MM.1S (cell line): ENCODE measurements around the gene LTV1.
"Not testable (repeated sequence)": the region's sequence is repeated elsewhere in the genome, so short reads cannot be mapped to it uniquely, and the experiment has no call there.

Experiments used
- DNase-seq: peaks from one replicate; pipeline ENCODE4 v3.0.0-alpha.2; 2015
- H2AFZ ChIP-seq: fragments of 300-600 bp; sonication (generic); 2 replicates; pipeline ENCODE4 v1.6.0; 2016; ENCODE audit warnings: antibody characterized with exemption, low read length
- H3F3A ChIP-seq: fragments of 300-600 bp; sonication (generic); 2 replicates; pipeline ENCODE4 v1.6.1; 2016; ENCODE audit warnings: mild to moderate bottlenecking, antibody characterized with exemption, low read length, moderate library complexity, mixed read lengths; ENCODE audit not compliant: insufficient read depth
- H3K27ac ChIP-seq: fragments of 300-600 bp; sonication (generic); 2 replicates; pipeline ENCODE4 v1.5.1; 2016; ENCODE audit warnings: mild to moderate bottlenecking, low read length
- H3K27me3 ChIP-seq: fragments of 300-600 bp; sonication (generic); replicated peaks from 2 replicates; pipeline ENCODE4 v1.6.0; 2016; ENCODE audit warnings: low read length; ENCODE audit not compliant: insufficient read depth
- H3K36me3 ChIP-seq: fragments of 300-600 bp; sonication (generic); replicated peaks from 2 replicates; pipeline ENCODE4 v1.6.1; 2016; ENCODE audit warnings: mild to moderate bottlenecking, low read length, mixed read lengths; ENCODE audit not compliant: insufficient read depth
- H3K4me1 ChIP-seq: fragments of 300-600 bp; sonication (generic); 2 replicates; pipeline ENCODE4 v1.6.1; 2016; ENCODE audit warnings: low read length, mixed read lengths
- H3K4me2 ChIP-seq: fragments of 300-600 bp; sonication (generic); 2 replicates; pipeline ENCODE4 v1.6.0; 2016; ENCODE audit warnings: low read depth, low read length
- H3K4me3 ChIP-seq: fragments of 300-600 bp; sonication (generic); 2 replicates; pipeline ENCODE4 v1.5.1; 2016; ENCODE audit warnings: low read length, mixed read lengths
- H3K79me2 ChIP-seq: fragments of 300-600 bp; sonication (generic); 2 replicates; pipeline ENCODE4 v1.6.1; 2016; ENCODE audit warnings: mixed run types, low read length, mixed read lengths
- H3K9ac ChIP-seq: fragments of 300-600 bp; sonication (generic); 2 replicates; pipeline ENCODE4 v1.6.1; 2016; ENCODE audit warnings: low read length, mixed read lengths
- H3K9me2 ChIP-seq: fragments of 300-600 bp; sonication (generic); replicated peaks from 2 replicates; pipeline ENCODE4 v1.6.1; 2016; ENCODE audit warnings: mild to moderate bottlenecking, low read length, mixed read lengths; ENCODE audit not compliant: insufficient read depth
- H3K9me3 ChIP-seq: fragments of 300-600 bp; sonication (generic); replicated peaks from 2 replicates; pipeline ENCODE4 v1.6.1; 2016; ENCODE audit warnings: mild to moderate bottlenecking, low read length, mixed read lengths; ENCODE audit not compliant: insufficient read depth
- H4K20me1 ChIP-seq: fragments of 300-600 bp; sonication (generic); 2 replicates; pipeline ENCODE4 v1.6.1; 2016; ENCODE audit warnings: mild to moderate bottlenecking, low read length, moderate library complexity, mixed read lengths; ENCODE audit not compliant: insufficient read depth
- CTCF ChIP-seq: fragments of 300-600 bp; sonication (generic); IDR thresholded peaks from 2 replicates; pipeline ENCODE4 v1.5.1; 2016; ENCODE audit warnings: antibody characterized with exemption, low read length, mixed read lengths
- EZH2 ChIP-seq: fragments of 300-600 bp; sonication (generic); optimal IDR thresholded peaks from 2 replicates; pipeline ENCODE3; 2017; ENCODE audit warnings: low read depth, mild to moderate bottlenecking, antibody characterized with exemption, low read length, mixed read lengths
- EZH2phosphoT487 ChIP-seq: fragments of 300-600 bp; sonication (generic); IDR thresholded peaks from 2 replicates; pipeline ENCODE4 v1.6.1; 2018; ENCODE audit warnings: antibody characterized with exemption, low read length

LTV1 gene

DNA sequence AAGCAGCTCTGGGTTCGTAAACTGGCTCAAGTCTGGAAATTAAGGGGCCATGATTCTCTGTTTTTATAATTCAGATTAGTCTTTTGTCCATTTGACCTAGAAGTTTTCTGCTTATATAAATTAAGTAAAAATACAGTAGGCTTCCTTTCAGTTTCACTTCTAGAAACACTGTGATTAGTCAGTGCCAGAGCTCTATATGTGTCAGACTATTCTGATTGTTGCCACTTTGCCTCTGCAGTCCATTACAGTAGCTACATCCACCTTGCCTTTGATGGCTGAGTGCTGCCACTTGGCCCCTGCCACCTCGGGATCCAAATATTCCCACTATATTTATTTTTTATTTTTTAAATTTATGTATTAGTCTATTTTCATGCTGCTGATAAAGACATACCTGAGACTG lies 29.1 kb downstream of the LTV1 start:
- no peaks in the 10 kb centered on the region for H3K36me3 ChIP-seq
- no peaks in the 10 kb centered on the region for H3K9me2 ChIP-seq
- peak; percentile 31 for DNase-seq
- H4K20me1 ChIP-seq, result no peaks in the 10 kb centered on the region
- H3F3A ChIP-seq, result no peaks in the 10 kb centered on the region
- H3K4me1 ChIP-seq, result no peaks in the 10 kb centered on the region
- no peak overlapping the region; the same call in 1 of the 2 replicates for H3K4me2 ChIP-seq
- H3K79me2 ChIP-seq, result no peaks in the 10 kb centered on the region
- no peak for TF ChIP-seq EZH2phosphoT487
- TF ChIP-seq EZH2, result no peak
- no peak for TF ChIP-seq CTCF
- H2AFZ ChIP-seq, result 0 out of 2 replicates have a peak overlapping the region, but pooled peaks have one; percentile 31
- no peak overlapping the region for H3K27ac ChIP-seq
- H3K27me3 ChIP-seq, result no peaks in the 10 kb centered on the region
- H3K4me3 ChIP-seq, result no peak overlapping the region
- H3K9ac ChIP-seq, result no peak overlapping the region
- H3K9me3 ChIP-seq, result no peaks in the 10 kb centered on the region

GRCh38 chr6:143873600-143873999 lies 30.5 kb downstream of the LTV1 start:
- not testable (repeated sequence) for H3K36me3 ChIP-seq, H3F3A ChIP-seq, H4K20me1 ChIP-seq, H3K79me2 ChIP-seq, DNase-seq, H3K27me3 ChIP-seq, H3K4me2 ChIP-seq, H3K9me3 ChIP-seq, H2AFZ ChIP-seq, H3K4me3 ChIP-seq, H3K9me2 ChIP-seq, H3K27ac ChIP-seq, H3K4me1 ChIP-seq, H3K9ac ChIP-seq

GRCh38 chr6:143874503-143874902 lies 31.4 kb downstream of the LTV1 start:
- not testable (repeated sequence) for H3F3A ChIP-seq, H3K79me2 ChIP-seq, H3K36me3 ChIP-seq, H3K9me3 ChIP-seq, H3K27ac ChIP-seq, H3K4me3 ChIP-seq, H3K27me3 ChIP-seq, DNase-seq, H3K9me2 ChIP-seq, H2AFZ ChIP-seq, H4K20me1 ChIP-seq, H3K4me1 ChIP-seq, H3K4me2 ChIP-seq, H3K9ac ChIP-seq

- Histone ChIP-seq H4K20me1 (no peaks in the 10 kb centered on the region), H3F3A (no peaks in the 10 kb centered on the region), H3K4me2 (no peak overlapping the region), H3K27ac (no peak overlapping the region), H3K9me2 (no peaks in the 10 kb centered on the region), H3K36me3 (no peaks in the 10 kb centered on the region), H3K9ac (no peak overlapping the region), H3K4me3 (no peak overlapping the region), H3K4me1 (no peaks in the 10 kb centered on the region), H2AFZ (no peak overlapping the region), H3K9me3 (no peaks in the 10 kb centered on the region), H3K27me3 (no peaks in the 10 kb centered on the region), H3K79me2 (no peaks in the 10 kb centered on the region)
- TF ChIP-seq EZH2phosphoT487 (no peak), CTCF (no peak), EZH2 (no peak)
- DNase-seq, result no peak
Observed at GRCh38 chr6:143877584-143878271, 34.6 kb downstream of the LTV1 start.
